Measurements from ENCODE around the gene CFHR4.
"Not testable (repeated sequence)": the region's sequence is repeated elsewhere in the genome, so short reads cannot be mapped to it uniquely, and the experiment has no call there.

CFHR4 gene
- long read RNA-seq, donor 1: 0 reads
- long read RNA-seq, donor 2: 0 reads
- long read RNA-seq, donor 3: 0 reads
- long read RNA-seq, donor 4: 0 reads
- long read RNA-seq, donor 5: 0 reads
- long read RNA-seq, donor 6: 0 reads
- long read RNA-seq, donor 7: 0 reads
- long read RNA-seq, donor 8: 0 reads

GRCh38 chr1:196887515-196888239, at the start of gene CFHR4:
TSS of gene CFHR4 (plus strand) at chr1:196888052. CDS start at chr1:196888151, 99 bp downstream.
- DNase-seq: no peak

GRCh38 chr1:196849613-196850492, 38.0 kb upstream of the CFHR4 start:
- DNase-seq: not testable (repeated sequence)

- no peak for DNase-seq
Observed at GRCh38 chr1:196856053-196856452, 31.8 kb upstream of the CFHR4 start.

GRCh38 chr1:196857188-196857587, 30.7 kb upstream of the CFHR4 start:
- no peak for DNase-seq

GRCh38 chr1:196858811-196859210, 29.0 kb upstream of the CFHR4 start:
- DNase-seq: no peak

GRCh38 chr1:196860323-196860884, 27.4 kb upstream of the CFHR4 start:
- no peak for DNase-seq

- no peak for DNase-seq
Observed at GRCh38 chr1:196861429-196861828, 26.4 kb upstream of the CFHR4 start.

- DNase-seq: no peak
Observed at GRCh38 chr1:196866974-196867373, 20.9 kb upstream of the CFHR4 start.

GRCh38 chr1:196873385-196873784, 14.5 kb upstream of the CFHR4 start:
- DNase-seq: no peak

- no peak for DNase-seq
Observed at GRCh38 chr1:196875935-196876334, 11.9 kb upstream of the CFHR4 start.

- peak; percentile 23 for DNase-seq
Observed at GRCh38 chr1:196877964-196878363, 9.9 kb upstream of the CFHR4 start.

- DNase-seq: not testable (repeated sequence)
Observed at GRCh38 chr1:196886560-196886959, 1.3 kb upstream of the CFHR4 start.

- no peak for DNase-seq
Observed at GRCh38 chr1:196890668-196891067, 2.8 kb downstream of the CFHR4 start.

- no peak for DNase-seq
Observed at GRCh38 chr1:196891251-196891650, 3.4 kb downstream of the CFHR4 start.

GRCh38 chr1:196896355-196896754, 8.5 kb downstream of the CFHR4 start:
- DNase-seq: no peak

GRCh38 chr1:196897158-196897828, 9.4 kb downstream of the CFHR4 start:
- DNase-seq: peak; percentile 24

GRCh38 chr1:196902344-196902743, 14.5 kb downstream of the CFHR4 start:
- no peak for DNase-seq

GRCh38 chr1:196910215-196910614, 22.4 kb downstream of the CFHR4 start:
- no peak for DNase-seq

- not testable (repeated sequence) for DNase-seq
Observed at GRCh38 chr1:196912283-196912682, 24.4 kb downstream of the CFHR4 start.

- DNase-seq: not testable (repeated sequence)
Observed at GRCh38 chr1:196926839-196927238, 39.0 kb downstream of the CFHR4 start.

GRCh38 chr1:196932853-196933252, 45.0 kb downstream of the CFHR4 start:
- DNase-seq: not testable (repeated sequence)

GRCh38 chr1:196933531-196934189, 45.8 kb downstream of the CFHR4 start:
- no peak for DNase-seq
